ENCODE results near the gene EIF3B.
"Not testable (repeated sequence)": the region's sequence is repeated elsewhere in the genome, so short reads cannot be mapped to it uniquely, and the experiment has no call there.

The EIF3B gene

DNA sequence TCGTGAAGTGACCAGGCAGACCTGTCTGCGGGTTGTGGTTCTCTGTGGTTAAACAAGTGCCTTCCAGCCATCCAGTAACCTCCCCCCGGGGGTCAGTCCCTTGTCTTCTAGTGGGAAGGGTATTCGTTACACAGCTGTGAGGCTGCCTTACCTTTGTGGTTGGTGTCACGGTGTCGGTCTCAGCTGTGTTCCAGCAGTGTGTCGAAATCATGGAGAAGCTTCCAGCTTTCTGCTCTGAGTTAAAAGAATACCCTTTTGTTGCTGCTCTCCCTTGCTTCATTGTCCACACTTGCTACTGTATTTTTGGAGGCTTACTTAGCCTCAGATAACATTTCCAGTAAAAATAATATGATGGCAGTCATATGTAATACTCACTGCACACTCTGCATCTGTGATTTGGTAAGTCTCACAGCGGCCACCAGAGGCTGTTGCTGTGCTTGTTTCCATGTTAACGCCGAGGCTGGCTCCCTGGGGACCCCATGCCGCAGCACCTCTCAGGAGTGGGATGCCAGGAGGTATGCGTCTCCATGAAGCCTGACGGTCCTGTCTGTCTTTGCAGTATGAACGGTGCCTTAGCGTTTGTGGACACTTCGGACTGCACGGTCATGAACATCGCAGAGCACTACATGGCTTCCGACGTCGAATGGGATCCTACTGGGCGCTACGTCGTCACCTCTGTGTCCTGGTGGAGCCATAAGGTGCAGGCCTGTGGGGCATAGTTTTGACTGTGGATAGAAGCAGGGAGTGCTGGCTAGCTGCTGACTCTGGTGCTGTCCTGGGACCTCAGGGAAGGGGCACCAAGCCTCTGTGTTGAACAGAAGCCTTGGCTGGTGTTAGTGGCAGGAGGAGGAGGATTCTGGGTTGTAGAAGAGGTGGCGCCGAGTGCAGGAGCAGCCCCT, 20.5 kb downstream of the EIF3B start:
- FAIRE-seq (no peak), DNase-seq (ENCODE audit: insufficient read length, low spot score) (no peak)

DNA sequence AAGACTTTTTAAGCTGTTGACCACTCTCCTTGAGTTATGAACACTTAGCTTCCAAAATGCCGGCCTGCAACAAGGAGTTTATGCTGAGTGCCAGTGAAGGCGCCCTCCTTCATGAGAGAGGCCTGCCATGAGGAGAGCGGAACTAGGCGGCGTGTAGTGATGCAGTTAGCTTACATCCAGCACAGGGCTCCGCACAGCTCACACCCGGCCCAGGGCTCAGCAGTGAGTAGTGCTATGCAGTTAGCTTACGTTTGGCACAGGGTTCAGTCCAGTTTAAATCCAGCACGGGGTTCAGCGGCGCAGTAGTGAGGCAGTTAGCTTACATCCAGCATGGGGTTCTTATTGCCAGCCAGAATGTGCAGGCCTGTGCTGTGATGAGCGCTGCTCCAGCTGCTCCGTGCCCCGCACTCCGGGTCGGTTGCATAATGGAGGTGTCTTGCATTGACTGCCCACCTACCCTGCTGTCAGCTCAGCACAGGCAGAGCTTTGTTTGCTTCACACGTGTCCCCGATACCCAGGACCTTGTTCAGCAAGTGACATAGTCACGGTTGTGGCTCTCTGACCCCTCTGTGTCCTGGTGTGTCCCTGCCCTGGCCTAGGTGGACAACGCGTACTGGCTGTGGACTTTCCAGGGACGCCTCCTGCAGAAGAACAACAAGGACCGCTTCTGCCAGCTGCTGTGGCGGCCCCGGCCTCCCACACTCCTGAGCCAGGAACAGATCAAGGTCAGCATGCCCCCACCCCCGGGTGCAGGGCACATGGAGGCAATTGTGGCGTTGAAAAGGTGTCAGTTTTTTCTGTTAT, 21.9 kb downstream of the EIF3B start:
- no peak for FAIRE-seq
- no peak for DNase-seq (ENCODE audit: insufficient read length, low spot score)

DNA sequence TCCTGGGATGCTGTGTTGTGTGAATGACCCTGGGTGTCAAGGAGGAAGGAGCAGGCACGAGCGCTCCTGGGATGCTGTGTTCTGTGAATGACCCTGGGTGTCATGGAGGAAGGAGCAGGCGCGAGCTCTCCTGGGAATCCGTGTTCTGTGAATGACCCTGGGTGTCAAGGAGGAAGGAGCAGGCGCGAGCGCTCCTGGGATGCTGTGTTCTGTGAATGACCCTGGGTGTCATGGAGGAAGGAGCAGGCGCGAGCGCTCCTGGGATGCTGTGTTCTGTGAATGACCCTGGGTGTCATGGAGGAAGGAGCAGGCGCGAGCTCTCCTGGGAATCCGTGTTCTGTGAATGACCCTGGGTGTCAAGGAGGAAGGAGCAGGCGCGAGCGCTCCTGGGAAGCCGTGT, 22.9 kb downstream of the EIF3B start:
- not testable (repeated sequence) for DNase-seq (ENCODE audit: insufficient read length, low spot score)
- peak; percentile 9 for FAIRE-seq

DNA sequence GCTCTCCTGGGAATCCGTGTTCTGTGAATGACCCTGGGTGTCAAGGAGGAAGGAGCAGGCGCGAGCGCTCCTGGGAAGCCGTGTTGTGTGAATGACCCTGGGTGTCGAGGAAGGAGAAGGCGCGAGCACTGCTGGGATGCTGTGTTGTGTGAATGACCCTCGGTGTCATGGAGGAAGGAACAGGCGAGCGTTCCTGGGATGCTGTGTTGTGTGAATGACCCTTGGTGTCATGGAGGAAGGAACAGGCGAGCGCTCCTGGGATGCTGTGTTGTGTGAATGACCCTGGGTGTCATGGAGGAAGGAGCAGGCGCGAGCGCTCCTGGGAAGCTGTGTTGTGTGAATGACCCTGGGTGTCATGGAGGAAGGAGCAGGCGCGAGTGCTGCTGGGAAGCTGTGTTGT, 23.5 kb downstream of the EIF3B start:
- DNase-seq (ENCODE audit: insufficient read length, low spot score); FAIRE-seq: not testable (repeated sequence)

DNA sequence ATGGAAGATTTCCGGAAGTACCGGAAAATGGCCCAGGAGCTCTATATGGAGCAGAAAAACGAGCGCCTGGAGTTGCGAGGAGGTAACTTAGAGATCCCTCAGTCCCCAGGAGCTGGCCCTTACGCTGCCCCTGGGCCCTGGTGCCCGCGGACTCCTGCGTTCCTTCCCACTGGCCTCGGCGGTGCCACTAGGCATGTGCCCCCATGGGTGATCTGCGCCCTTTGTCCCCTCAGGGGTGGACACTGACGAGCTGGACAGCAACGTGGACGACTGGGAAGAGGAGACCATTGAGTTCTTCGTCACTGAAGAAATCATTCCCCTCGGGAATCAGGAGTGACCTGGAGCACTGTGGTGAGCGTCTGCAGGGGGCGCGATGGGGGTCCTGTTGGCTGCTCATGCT, 24.5 kb downstream of the EIF3B start:
- no peak for DNase-seq (ENCODE audit: insufficient read length, low spot score)
- no peak for FAIRE-seq

DNA sequence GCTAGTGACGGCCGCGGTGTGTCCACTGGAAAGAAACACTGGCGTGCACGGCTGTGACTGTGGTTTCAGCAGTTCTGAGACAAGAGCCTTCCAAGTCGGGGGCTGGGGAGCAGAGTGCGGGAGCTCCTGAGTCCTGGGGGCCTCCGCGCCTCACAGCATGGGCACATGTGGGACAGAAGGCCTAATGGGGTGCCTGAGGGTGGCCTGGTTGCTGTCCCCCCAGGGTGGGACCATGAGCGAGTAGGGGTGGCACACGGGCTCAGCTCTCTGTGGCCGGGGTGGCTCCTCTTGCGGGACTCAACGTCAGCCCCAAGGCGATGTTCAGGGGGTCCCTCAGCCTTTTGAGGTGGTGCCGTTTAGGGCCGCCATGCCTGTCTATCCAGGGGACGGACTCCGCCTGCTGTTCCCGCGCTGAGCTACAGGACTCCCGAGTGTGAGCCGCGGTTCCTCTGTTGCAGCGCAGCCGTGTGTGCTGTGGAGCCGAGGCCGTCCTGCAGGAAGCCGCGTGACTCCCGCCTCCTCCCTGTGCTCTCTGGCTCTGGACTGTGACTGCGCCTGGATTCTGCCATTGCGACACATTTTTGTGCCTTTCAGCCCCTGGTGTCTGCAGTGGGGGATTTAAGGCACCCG, 25.3 kb downstream of the EIF3B start:
- FAIRE-seq (no peak), DNase-seq (ENCODE audit: insufficient read length, low spot score) (no peak)

DNA sequence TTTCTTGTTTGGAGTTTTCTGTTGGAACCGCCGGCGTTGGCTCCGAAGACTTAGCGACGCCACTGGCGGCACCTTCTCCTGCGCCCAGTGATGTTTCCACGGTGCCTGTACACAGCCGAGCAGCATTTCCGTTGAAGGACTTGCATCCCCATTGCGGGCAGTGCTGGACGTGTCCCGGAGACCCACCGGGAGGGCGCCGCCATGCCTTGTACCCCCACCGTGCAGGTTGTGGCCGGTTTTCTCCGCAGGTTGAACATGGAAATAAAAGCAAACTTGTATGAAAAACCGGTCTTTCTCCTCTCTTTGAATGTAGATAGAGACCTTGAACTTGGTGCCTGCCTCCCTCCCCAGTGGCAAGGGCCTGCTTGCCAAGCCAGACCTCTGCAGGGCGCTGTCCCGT, 25.8 kb downstream of the EIF3B start:
- no peak for DNase-seq (ENCODE audit: insufficient read length, low spot score)
- FAIRE-seq, result no peak

DNA sequence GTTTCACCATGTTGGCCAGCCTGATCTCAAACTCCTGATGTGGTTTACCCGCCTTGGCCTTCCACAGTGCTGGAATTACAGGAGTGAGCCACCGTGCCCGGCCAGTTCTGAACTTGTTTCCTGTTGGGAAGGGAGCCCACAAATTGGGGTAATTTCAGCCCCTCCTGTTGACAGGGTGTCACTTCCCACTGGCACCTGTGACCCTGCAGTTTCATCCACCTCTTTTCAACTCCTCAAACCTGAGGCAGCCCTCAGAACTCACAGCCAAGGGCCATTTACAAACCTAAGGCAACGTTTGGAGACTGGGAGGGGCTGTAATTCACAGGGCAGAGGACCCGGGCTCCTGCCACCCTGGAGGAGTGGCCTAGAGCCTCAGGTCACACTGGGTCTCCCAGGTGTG, 26.6 kb downstream of the EIF3B start:
- no peak for FAIRE-seq
- no peak for DNase-seq (ENCODE audit: insufficient read length, low spot score)

DNA sequence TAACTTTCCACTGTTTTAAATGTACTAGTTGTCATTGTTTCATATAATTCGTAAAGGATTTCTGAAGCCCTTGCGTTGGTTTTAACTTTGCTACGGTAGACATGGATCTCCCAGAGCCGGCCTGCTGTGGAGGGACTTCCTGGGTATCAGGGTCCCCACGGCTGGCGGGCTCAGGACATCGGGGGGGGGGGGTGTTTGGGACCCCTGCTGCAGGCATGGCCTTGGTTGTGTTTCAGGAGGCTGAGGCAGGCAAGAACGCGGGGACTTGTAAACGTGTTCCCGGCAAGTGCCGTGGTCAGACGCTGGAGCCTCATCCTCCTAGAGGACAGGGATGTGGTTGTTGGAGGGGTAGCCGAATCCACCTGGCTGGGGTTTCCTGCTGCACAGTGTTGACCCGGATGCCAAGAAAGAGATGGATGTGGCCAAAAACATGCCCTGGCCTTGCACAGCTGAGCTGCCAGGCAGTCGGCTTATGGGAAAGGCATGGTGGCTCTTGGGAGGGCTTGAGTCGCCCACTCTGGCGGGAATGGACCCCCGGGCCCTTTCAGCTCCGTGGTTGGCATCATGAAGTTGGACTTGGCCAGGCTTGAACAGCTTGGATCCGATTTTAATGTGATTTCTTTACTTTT, 27.4 kb downstream of the EIF3B start:
- FAIRE-seq (no peak), DNase-seq (ENCODE audit: insufficient read length, low spot score) (no peak)

DNA sequence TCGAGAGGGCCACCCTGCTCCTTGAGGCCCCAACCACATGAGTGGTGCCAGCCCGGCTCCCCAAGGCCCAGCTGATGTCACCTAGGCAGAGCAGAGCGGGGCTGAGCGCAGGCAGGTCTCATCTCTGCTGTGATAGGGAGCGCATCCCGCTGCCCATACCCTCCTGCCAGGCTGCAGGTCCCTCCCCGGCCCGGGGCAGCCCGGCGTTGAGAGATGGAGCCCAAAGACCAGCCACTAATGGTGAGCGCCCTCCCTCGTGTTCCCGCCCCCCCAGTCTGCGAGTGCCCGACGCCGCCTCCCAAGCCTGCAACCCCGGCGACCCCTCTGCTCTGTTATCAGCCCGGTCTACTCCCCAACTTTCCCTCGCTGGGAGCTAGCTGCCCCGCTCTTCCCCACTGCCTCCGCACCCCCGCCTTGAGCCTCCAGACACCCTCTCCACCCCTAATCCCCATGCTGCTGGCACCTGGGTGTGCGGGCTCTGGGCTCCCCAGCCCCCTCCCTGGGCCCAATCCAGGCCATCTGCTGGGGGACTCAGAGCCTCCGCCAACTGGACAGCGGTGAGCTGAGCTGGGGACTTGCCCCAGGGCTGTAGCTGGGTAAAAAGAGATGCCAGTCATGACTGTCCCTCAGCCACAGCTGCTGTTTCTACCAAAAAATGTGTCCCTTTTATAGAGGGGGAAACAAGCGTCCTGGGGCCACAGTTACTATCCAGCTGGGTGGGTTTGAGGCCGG, 29.1 kb downstream of the EIF3B start:
- DNase-seq (ENCODE audit: insufficient read length, low spot score) (no peak), FAIRE-seq (no peak)

DNA sequence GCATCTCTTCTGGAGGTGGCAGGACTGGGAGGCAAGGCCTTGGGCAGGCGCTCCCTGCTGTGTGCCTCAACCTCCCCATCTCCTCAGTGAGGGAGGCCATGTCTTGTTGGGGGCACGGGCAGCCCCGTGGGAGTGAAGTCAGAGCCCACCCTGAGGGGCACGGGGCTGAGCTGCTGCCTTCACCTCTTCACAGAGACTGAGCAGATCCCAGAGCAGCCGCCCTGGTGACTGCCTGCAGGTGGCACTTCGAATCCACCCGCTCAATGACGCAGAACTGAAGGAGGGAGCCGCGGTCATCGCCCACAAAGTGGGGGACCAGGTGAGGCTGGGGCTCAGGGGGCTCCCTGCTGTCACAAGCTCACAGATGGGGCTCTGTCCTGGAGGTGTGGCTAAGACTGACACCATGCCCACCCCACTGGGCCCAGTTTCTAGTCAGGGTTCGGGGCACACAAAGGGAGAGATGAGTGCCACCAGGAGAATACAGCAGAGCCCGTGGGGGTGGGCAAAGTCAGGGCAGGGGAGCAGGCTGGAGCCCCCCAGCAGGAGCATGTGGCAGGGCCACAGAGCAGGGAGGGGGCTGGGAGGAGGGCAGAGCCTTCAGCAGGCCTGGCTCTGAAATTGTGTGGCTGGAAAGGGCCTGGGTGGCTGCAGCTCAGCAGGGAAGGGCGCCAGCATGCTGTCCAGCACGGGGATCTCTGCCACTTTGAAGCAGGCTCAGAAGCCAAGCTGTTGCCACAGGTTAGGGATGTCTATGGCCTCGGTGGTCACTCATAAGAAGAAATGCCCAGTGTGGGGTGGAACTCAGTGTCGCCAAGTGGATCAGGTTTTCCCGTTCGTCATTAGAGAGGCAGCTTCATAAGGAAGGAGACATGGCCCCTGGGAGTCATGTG, 30.0 kb downstream of the EIF3B start:
- FAIRE-seq, result no peak

DNA sequence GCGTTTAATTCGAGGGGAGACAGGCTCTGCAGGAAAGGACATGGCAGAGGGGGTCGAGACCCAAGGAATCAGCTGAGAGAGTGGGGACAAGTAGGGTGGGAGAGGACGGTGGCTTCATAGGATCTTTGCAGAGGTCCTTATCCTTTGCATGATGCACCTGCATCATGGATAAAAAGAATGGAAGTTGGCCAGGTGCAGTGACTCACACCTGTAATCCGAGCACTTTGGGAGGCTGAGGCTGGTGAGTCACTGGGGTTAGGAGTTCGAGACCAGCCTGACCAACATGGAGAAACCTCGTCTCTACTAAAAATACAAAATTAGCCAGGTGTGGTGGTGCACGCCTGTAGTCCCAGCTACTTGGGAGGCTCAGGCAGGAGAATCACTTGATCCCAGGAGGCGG, 31.5 kb downstream of the EIF3B start:
- DNase-seq (ENCODE audit: insufficient read length, low spot score); FAIRE-seq: not testable (repeated sequence)

More for the DNA sequence above, 30.0 kb downstream of the EIF3B start:
- DNase-seq (ENCODE audit: insufficient read length, low spot score), result no peak

DNA sequence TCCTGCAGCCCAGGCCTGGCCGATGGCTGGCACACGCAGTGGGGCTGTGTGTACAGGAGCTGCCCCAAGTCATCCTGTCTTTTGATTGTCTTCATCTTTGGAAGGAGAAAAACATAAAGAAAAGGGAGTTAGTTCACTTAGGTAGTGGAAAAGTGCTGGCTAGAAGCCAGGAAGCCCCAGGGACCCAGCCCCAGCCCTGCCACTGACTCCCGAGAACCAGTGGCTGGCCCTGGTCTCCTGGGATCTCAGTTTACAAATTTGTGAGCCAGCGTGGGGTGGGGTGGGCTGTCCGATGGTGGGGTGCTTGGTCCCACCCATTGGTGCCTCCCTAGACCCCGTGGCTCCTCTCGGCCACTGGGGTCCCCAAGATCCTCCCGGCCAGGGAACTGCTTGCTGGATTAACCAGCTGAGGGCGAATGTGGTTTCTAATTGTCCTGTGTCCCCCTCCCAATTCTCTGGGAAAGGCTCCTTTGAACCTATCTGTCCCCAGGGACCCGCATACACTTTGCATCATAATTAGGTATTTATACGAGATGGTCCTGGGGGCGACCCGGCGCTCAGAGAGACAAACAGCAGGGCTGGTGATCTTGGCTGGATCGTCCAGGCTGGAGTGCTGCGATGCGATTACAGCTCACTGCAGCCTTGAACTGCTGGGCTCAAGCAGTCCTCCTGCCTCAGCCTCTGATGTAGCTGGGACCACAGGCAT, 32.5 kb downstream of the EIF3B start:
- DNase-seq (ENCODE audit: insufficient read length, low spot score) (no peak), FAIRE-seq (no peak)

DNA sequence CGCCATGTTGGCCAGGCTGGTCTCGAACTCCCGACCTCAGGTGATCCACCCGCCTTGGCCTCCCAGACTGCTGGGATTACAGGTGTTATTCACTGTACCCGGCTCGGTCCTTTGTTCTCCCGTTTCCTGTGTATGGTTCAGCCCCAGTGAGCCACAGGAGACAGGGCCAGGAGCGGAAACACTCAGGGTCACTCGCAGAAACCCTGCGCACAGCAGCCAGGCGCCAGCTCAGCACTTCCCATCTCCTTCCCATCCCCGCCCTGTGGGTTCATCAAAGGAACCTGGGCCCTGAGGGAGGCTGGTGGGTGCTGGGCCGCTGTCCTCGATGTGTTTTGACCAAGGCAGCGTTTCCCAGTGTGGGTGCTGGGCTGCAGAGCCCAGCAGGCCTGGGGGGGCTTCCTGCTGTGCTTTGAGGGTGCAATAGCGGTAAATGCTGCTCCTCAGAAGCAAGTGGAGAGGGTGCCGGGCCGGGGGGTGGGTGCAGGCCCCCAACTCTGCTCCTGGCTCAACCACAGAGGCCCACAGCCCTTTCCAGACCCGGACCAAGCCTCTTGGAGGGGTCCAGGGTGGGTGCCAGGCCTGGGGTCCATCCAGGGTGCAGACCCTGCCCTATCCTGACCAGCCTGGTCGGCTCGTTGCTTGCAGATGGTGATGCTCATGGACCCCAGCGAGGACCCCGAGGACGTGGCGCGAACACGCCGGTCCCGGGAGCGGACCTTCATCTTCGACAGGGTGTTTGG, 33.4 kb downstream of the EIF3B start:
- DNase-seq (ENCODE audit: insufficient read length, low spot score), result no peak
- FAIRE-seq, result no peak

DNA sequence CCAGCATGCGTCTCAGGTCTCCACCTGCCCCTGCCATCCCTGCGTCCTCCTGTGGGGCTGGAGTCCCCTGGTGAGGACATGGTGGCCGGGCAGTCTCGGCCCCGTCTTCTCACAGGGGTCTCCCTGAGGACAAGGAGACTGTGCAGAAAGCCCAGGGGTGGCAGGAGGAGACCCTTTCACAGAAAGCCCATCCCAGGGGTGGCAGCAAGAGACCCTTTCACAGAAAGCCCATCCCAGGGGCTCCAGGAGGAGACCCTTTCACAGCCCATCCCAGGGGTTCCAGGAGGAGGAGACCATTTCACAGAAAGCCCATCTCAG, 34.0 kb downstream of the EIF3B start:
- FAIRE-seq, result no peak
- DNase-seq (ENCODE audit: insufficient read length, low spot score), result no peak

DNA sequence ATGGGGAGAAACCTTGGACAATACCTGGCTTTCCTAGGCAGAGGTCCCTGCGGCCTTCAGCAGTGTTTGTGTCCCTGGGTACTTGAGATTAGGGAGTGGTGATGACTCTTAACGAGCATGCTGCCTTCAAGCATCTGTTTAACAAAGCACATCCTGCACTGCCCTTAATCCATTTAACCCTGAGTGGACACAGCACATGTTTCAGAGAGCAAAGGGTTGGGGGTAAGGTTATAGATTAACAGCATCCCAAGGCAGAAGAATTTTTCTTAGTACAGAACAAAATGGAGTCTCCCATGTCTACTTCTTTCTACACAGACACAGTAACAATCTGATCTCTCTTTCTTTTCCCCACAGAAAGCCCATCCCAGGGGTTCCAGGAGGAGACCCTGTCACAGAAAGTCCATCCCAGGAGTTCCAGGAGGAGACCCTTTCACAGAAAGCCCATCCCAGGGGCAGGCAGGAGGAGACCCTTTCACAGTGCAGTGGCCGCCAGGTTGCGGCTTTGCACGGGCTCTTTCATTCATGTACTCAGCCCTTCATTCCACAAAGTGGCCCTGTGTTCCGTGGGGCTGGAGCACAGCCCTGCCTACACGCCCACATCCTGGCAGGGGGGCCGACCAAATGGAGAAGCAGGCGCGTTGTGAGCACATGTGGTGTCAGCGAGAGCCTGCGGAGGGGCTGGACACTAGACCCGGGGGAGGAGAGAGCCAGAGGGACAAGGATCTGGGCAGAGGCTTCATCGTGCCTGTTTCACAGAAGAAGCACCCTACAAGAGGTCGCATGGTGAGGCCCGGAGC, 35.6 kb downstream of the EIF3B start:
- not testable (repeated sequence) for DNase-seq (ENCODE audit: insufficient read length, low spot score); FAIRE-seq

DNA sequence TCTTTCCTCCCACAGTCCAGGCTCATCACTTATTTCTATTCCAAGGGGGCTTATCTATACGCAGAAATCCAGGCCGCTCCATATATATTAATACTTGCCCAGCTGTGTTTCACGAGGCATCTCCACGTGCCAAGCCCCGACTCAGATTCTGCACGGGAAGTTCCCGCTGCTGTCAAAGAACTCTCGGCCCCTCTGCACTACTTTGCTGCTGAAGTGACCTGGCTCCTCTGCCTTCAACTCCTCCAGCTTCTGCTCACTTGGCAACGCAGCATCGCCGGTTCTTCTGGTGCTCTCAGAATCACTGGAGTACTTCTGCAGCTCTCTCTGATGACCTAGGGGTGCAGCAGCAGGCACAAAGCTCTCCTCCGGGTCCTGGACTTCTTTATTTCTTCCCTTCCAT, 39.1 kb downstream of the EIF3B start:
- DNase-seq (ENCODE audit: insufficient read length, low spot score) (no peak), FAIRE-seq (no peak)
